ENCODE data around the gene DOK6. TPM values are rescaled to one million over a fixed set of nuclear protein-coding genes. Genes with fewer than 3 reads are reported as not detected.

The DOK6 gene
- total RNA-seq, 4 donors from 2014 or later = 0.20 to 0.37 (median 0.30) TPM

DNA sequence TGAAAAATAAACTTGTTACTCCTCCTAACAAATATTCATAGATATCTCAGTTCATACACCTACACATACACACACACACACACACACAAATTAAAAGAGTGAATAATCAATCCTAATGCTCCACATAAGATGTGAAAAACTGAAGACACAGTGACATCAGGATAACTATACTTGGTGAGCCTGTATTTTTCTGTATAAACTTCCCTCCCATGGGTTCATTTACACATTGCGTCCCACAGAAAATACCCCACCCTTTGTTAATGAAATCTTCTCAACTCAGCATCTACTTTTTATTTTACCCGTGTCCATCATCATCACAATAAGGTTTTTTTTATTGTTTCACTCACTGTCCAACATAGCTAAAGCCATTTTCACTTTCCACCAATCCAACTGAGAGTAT, 486.6 kb downstream of the DOK6 start:
- in situ Hi-C loops (cut with MboI; ENCODE audit: low pct_ligation_motif_present in 1 of 4, low pct_unique_long_range_greater_than_20kb in 1 of 4, low sequenced_read_pairs in 3 of 4) (no loop called here), intact Hi-C loops (cut with DNase I; ENCODE audit: low total_unique reads) (no loop called here)
- Histone ChIP-seq H3K4me1 (peaks cover 0 to 7% (median 0%) of the 10 kb centered on the region in 4 donors), H3K9me3 (no peaks in the 10 kb centered on the region), H3K4me3 (no peak overlapping the region), H3K27ac (no peak overlapping the region), H3K36me3 (no peaks in the 10 kb centered on the region), H3K27me3 (no peaks in the 10 kb centered on the region)
- DNase-seq = no peak
- 89 to 96% methylated on average over 2 of the region's 2 CpGs for WGBS, 2 donors (ENCODE audit: low coverage in 1 of 2)
- TF ChIP-seq EP300 (IDR thresholded peaks at IDR 0.05; ENCODE audit: low read depth) = no peak
- TF ChIP-seq POLR2AphosphoS5 (IDR thresholded peaks at IDR 0.05) = no peak
- TF ChIP-seq, protein P1, sequence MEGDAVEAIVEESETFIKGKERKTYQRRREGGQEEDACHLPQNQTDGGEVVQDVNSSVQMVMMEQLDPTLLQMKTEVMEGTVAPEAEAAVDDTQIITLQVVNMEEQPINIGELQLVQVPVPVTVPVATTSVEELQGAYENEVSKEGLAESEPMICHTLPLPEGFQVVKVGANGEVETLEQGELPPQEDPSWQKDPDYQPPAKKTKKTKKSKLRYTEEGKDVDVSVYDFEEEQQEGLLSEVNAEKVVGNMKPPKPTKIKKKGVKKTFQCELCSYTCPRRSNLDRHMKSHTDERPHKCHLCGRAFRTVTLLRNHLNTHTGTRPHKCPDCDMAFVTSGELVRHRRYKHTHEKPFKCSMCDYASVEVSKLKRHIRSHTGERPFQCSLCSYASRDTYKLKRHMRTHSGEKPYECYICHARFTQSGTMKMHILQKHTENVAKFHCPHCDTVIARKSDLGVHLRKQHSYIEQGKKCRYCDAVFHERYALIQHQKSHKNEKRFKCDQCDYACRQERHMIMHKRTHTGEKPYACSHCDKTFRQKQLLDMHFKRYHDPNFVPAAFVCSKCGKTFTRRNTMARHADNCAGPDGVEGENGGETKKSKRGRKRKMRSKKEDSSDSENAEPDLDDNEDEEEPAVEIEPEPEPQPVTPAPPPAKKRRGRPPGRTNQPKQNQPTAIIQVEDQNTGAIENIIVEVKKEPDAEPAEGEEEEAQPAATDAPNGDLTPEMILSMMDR (IDR thresholded peaks at IDR 0.05) = no peak
- TF ChIP-seq POLR2A (IDR thresholded peaks at IDR 0.05) = no peak

DNA sequence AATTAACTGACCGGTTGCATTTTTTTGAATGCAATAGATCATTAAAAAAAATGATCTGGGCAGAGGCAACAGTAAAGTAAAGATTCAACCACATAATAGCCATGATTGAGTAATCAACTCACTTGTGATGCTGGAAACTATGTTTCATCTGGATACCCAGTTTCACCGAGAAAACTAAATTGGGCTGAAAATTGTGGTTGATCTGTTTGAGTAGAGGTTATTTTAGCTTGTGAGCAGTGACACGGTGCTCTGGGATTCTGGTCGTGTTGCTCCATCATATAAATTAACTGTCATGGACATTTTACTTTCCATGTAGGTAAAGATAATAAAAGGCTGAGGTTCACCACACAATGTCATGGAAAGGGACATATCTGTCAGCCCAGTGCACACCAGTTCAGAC, 488.3 kb downstream of the DOK6 start:
- no peaks in the 10 kb centered on the region for H3K36me3 ChIP-seq
- TF ChIP-seq POLR2AphosphoS5 (IDR thresholded peaks at IDR 0.05) (no peak), POLR2A (IDR thresholded peaks at IDR 0.05) (no peak)
- intact Hi-C loops (cut with DNase I; ENCODE audit: low total_unique reads) (no loop called here), in situ Hi-C loops (cut with MboI; ENCODE audit: low pct_ligation_motif_present in 1 of 4, low pct_unique_long_range_greater_than_20kb in 1 of 4, low sequenced_read_pairs in 3 of 4) (no loop called here)
- H3K4me1 ChIP-seq = peaks cover 0 to 3% (median 0%) of the 10 kb centered on the region in 4 donors
- no peak for DNase-seq
- H3K4me3 ChIP-seq = no peak overlapping the region
- H3K27ac ChIP-seq = no peak overlapping the region
- H3K9me3 ChIP-seq = no peaks in the 10 kb centered on the region
- H3K27me3 ChIP-seq = no peaks in the 10 kb centered on the region
- 78 to 88% methylated on average over 2 to 4 of the region's 4 CpGs for WGBS, 2 donors (ENCODE audit: low coverage in 1 of 2)

DNA sequence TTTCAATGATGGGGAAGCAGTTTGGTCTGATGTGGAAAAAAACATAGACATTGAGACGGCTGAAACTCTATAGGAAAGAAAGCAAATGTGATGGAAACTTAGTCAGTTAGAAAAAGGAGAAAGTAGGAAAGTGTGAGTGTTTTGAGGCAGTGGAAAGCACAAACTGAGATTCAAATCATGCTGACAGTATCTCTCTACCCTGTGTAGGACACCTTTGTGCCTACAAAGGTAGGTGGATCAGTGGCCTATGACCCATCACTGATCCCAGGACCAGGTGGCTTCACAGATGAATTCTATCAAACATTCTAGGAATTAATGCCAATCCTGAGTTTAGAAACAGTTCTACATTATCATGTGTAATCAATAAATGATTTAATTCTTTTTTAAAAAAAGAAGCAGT, 489.9 kb downstream of the DOK6 start:
- WGBS, 2 donors (ENCODE audit: low coverage in 1 of 2) = 82 to 100% methylated on average over 1 of the region's 1 CpG
- Histone ChIP-seq H3K4me1 (no peaks in the 10 kb centered on the region), H3K9me3 (no peaks in the 10 kb centered on the region), H3K36me3 (no peaks in the 10 kb centered on the region), H3K27ac (no peak overlapping the region), H3K4me3 (no peak overlapping the region), H3K27me3 (no peaks in the 10 kb centered on the region)
- intact Hi-C loops (cut with DNase I; ENCODE audit: low total_unique reads) (no loop called here), in situ Hi-C loops (cut with MboI; ENCODE audit: low pct_ligation_motif_present in 1 of 4, low pct_unique_long_range_greater_than_20kb in 1 of 4, low sequenced_read_pairs in 3 of 4) (no loop called here)
- DNase-seq = no peak
- no peak for TF ChIP-seq EP300 (IDR thresholded peaks at IDR 0.05; ENCODE audit: low read depth)
- no peak for TF ChIP-seq POLR2A (IDR thresholded peaks at IDR 0.05)
- TF ChIP-seq POLR2AphosphoS5 (IDR thresholded peaks at IDR 0.05) = no peak
- TF ChIP-seq, protein P1 (IDR thresholded peaks at IDR 0.05) = no peak

DNA sequence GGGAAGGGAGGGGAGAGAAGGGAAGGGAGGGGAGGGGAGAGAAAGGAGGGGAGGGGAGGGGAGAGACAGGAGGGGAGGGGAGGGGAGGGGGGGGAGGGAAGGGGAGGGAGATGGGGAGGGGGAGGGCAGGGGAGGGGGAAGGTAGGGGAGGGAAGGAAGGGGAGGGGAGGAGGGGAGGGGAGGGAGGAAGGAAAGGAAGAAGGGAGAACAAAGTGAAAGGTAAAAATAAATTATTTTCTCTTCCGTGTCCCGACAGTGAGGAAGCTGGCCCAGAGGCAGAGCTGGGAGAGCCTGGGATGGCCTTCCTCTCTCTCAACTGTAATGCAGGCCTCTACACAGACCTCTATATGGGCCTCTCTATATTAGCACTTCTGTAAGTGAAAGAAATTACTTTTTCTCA, 493.8 kb downstream of the DOK6 start:
- WGBS, 2 donors (ENCODE audit: low coverage in 1 of 2) = 70 to 86% methylated on average over 2 of the region's 2 CpGs
- no peak overlapping the region for H3K4me3 ChIP-seq
- H3K9me3 ChIP-seq = no peaks in the 10 kb centered on the region
- H3K27ac ChIP-seq = no peak overlapping the region
- no peak for DNase-seq
- H3K36me3 ChIP-seq = no peaks in the 10 kb centered on the region
- intact Hi-C loops (cut with DNase I; ENCODE audit: low total_unique reads) = no loop called here
- in situ Hi-C loops (cut with MboI; ENCODE audit: low pct_ligation_motif_present in 1 of 4, low pct_unique_long_range_greater_than_20kb in 1 of 4, low sequenced_read_pairs in 3 of 4) = no loop called here
- no peaks in the 10 kb centered on the region for H3K4me1 ChIP-seq
- no peaks in the 10 kb centered on the region for H3K27me3 ChIP-seq
- TF ChIP-seq POLR2A (IDR thresholded peaks at IDR 0.05) = no peak
- no peak for TF ChIP-seq EP300 (IDR thresholded peaks at IDR 0.05; ENCODE audit: low read depth)

DNA sequence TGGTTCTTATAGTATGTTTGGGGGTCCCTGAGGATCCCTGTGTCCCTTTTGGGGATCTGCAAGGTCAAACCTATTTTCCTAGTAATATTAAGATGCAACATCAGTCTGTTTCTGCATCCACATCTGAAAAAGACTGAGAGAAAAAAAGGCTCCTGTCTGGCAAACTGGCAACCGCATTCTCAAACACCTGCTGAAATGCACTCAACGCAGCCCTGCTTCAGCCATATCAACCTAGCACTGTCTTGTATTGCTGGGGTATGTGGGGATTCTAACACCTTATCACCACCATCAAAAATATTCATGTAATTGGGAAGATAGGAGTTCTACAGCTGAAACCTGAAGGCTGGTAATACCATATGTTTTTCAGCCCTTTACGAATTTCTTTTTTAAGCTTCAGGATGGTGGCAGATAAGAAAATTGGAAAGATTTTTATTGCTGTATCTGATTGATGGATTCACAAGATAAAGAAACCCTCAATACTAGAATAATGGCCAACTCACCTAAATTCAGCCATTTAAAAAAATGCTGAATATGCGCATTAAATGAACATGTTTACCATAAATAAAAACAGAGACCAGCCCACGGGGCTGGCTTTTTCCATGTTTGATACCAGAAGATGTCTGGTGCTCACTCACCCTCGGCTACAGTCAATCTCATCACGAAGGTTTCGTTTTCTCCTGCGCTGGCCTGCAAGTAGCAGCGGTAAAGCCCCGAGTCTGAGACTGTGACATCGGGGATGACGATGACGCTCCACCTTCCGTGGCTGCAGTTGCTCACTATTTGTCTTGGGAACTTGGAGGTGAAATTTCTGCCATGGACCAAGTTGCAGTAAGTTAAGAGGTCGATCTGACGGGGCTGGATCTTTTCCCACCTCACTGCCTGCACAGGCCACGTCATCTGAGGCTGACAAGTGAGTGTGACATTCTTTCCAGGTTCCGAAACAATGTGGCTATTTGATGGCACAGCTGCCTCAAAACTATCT, 494.7 kb downstream of the DOK6 start:
- H3K36me3 ChIP-seq = no peaks in the 10 kb centered on the region
- TF ChIP-seq POLR2A (IDR thresholded peaks at IDR 0.05) = no peak
- TF ChIP-seq POLR2AphosphoS5 (IDR thresholded peaks at IDR 0.05) = no peak
- TF ChIP-seq, protein P1 (IDR thresholded peaks at IDR 0.05) = no peak
- no peak overlapping the region for H3K4me3 ChIP-seq
- in situ Hi-C loops (cut with MboI; ENCODE audit: low pct_ligation_motif_present in 1 of 4, low pct_unique_long_range_greater_than_20kb in 1 of 4, low sequenced_read_pairs in 3 of 4) = no loop called here
- H3K27ac ChIP-seq = no peak overlapping the region
- H3K27me3 ChIP-seq = no peaks in the 10 kb centered on the region
- 86 to 89% methylated on average over 7 to 19 of the region's 19 CpGs for WGBS, 2 donors (ENCODE audit: low coverage in 1 of 2)
- DNase-seq = no peak
- H3K4me1 ChIP-seq = no peaks in the 10 kb centered on the region
- intact Hi-C loops (cut with DNase I; ENCODE audit: low total_unique reads) = no loop called here
- H3K9me3 ChIP-seq = no peaks in the 10 kb centered on the region

All from transverse colon (tissue), 4 donors.